ENCODE data around the gene DNAI2.

DNA sequence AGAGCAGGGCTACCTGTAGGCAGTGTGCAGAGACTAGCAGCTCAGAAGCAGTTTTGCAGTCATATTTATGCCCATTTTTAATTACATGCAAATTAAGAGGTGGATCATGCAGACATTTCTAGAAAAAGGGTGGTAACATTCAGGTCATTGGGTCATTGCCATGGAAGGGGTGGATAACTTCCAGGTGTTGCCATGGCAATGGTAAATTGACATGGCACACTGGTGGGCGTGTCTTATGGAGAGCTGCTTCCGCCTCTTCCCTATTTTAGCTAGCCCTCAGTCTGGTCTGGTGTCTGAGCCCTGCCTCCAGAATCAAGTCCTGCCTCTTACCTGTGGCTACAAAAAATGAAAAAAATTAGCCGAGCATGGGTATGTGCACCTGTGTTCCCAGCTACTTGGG is 2.8 kb upstream of the DNAI2 start:
- TF ChIP-seq, protein P1, sequence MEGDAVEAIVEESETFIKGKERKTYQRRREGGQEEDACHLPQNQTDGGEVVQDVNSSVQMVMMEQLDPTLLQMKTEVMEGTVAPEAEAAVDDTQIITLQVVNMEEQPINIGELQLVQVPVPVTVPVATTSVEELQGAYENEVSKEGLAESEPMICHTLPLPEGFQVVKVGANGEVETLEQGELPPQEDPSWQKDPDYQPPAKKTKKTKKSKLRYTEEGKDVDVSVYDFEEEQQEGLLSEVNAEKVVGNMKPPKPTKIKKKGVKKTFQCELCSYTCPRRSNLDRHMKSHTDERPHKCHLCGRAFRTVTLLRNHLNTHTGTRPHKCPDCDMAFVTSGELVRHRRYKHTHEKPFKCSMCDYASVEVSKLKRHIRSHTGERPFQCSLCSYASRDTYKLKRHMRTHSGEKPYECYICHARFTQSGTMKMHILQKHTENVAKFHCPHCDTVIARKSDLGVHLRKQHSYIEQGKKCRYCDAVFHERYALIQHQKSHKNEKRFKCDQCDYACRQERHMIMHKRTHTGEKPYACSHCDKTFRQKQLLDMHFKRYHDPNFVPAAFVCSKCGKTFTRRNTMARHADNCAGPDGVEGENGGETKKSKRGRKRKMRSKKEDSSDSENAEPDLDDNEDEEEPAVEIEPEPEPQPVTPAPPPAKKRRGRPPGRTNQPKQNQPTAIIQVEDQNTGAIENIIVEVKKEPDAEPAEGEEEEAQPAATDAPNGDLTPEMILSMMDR (IDR thresholded peaks at IDR 0.05; ENCODE audit: insufficient read depth, low read depth, low read length): no peak
- TF ChIP-seq EZH2 (IDR thresholded peaks at IDR 0.05; ENCODE audit: insufficient read depth, low read length): no peak

Measured in astrocyte (in vitro differentiated cells and primary cell).